ENCODE measurements around the gene REV3L.

- no peak for TF ChIP-seq CTCF (IDR thresholded peaks at IDR 0.05; ENCODE audit: insufficient read depth, low read length)
- TF ChIP-seq REST (IDR thresholded peaks at IDR 0.05; ENCODE audit: insufficient replicate concordance, low read depth), result no peak
- no peak for TF ChIP-seq SPI1 (IDR thresholded peaks at IDR 0.05; ENCODE audit: borderline replicate concordance, low read depth)
Observed at GRCh38 chr6:111523484-111524167, 40.6 kb upstream of the REV3L start.

Data from HL-60 (cell line).